Measurements from ENCODE around the gene FAM111A. TPM values are rescaled to one million over a fixed set of nuclear protein-coding genes. Genes with fewer than 3 reads are reported as not detected.
A peak's percentile ranks its signal among the peaks of the same experiment; 100 is the strongest.

FAM111A gene
- total and polyA plus RNA-seq, 10 of the 15 experiments (the other 5 are each of a cell fraction or from before 2014, with no cell fraction given) = 26.6 to 95.0 (median 67.5) TPM

- TF ChIP-seq ZBTB40 (IDR thresholded peaks at IDR 0.05; ENCODE audit: borderline replicate concordance) = no peak
- peak; percentile 81 for TF ChIP-seq POLR2A (IDR thresholded peaks at IDR 0.05; ENCODE audit: low read depth, low read length)
- TF ChIP-seq REST (IDR thresholded peaks at IDR 0.05; ENCODE audit: low read depth, low read length) = no peak
- no peak; a peak in 1 of 3 replicates for TF ChIP-seq EGR1 (IDR thresholded peaks at IDR 0.05; ENCODE audit: borderline replicate concordance in 1 of 2, low read depth in 2 of 2, low read length in 2 of 2)
- no peak for TF ChIP-seq GABPA (IDR thresholded peaks at IDR 0.05; ENCODE audit: low read depth)
- no peak for TF ChIP-seq SPI1 (IDR thresholded peaks at IDR 0.05; ENCODE audit: borderline replicate concordance, insufficient read depth, low read depth, low read length)
- 0 out of 2 replicates have a peak, but pooled peaks have one; percentile 36 for TF ChIP-seq TARDBP (IDR thresholded peaks at IDR 0.05; ENCODE audit: borderline replicate concordance)
- no peak for TF ChIP-seq SREBF1 (IDR thresholded peaks at IDR 0.05; ENCODE audit: low read length)
- TF ChIP-seq IRF5 (IDR thresholded peaks at IDR 0.05; ENCODE audit: borderline replicate concordance) = no peak
- no peak for TF ChIP-seq HCFC1 (IDR thresholded peaks at IDR 0.05; ENCODE audit: low read length)
- no peak for TF ChIP-seq TCF7 (IDR thresholded peaks at IDR 0.05; ENCODE audit: borderline replicate concordance)
- TF ChIP-seq CBX3 (IDR thresholded peaks at IDR 0.05; ENCODE audit: borderline replicate concordance, low read depth) = no peak
- TF ChIP-seq STAT3 (IDR thresholded peaks at IDR 0.05; ENCODE audit: low read depth, low read length) = no peak
- TF ChIP-seq KAT2A (conservative IDR thresholded peaks at IDR 0.05; ENCODE audit: control insufficient read depth, low read depth, low read length) = no peak
- 0 out of 2 replicates have a peak, but pooled peaks have one; percentile 14 for TF ChIP-seq TCF3 (IDR thresholded peaks at IDR 0.05; ENCODE audit: borderline replicate concordance, insufficient read depth, low read depth, low read length)
- no peak for TF ChIP-seq ZZZ3 (IDR thresholded peaks at IDR 0.05; ENCODE audit: control insufficient read depth, insufficient read length, low read depth)
- 0 out of 2 replicates have a peak, but pooled peaks have one; percentile 46 for TF ChIP-seq BCL11A (IDR thresholded peaks at IDR 0.05; ENCODE audit: low read depth, low read length)
- peak; percentile 19; the same call in 1 of the 2 replicates for TF ChIP-seq MXI1 (IDR thresholded peaks at IDR 0.05; ENCODE audit: low read depth, low read length)
- no peak for TF ChIP-seq MYC (IDR thresholded peaks at IDR 0.05; ENCODE audit: insufficient read depth, insufficient read length, insufficient replicate concordance, low read length, severe bottlenecking)
Measured at GRCh38 chr11:59172345-59173079, 29.9 kb downstream of the FAM111A start (continued).

All from GM12878 (cell line).